DND-41 (cell line): ENCODE measurements around the gene ZNF697.

ENCODE experiments used
- ATAC-seq: fragments of 200-7000 bp; cut with Tn5 transposase; 3 replicates; pipeline ENCODE4 v1.9.1; 2021; ENCODE audit warnings: low read depth; ENCODE audit not compliant: insufficient read depth
- DNase-seq: peaks from one replicate; pipeline ENCODE4 v3.0.0-alpha.2; 2020
- H2AFZ ChIP-seq: 2 replicates; pipeline ENCODE4 v1.6.0; 2012; ENCODE audit warnings: low read depth, low read length
- H3K27ac ChIP-seq: 2 replicates; pipeline ENCODE4 v1.5.1; 2012; ENCODE audit warnings: low read length, inconsistent platforms
- H3K27me3 ChIP-seq: fragments of 200-600 bp; sonication (generic); 2 replicates; pipeline ENCODE4 v1.6.0; 2012; ENCODE audit warnings: low read length, mild to moderate bottlenecking, inconsistent platforms; ENCODE audit not compliant: insufficient read depth, poor library complexity
- H3K36me3 ChIP-seq: 2 replicates; pipeline ENCODE4 v1.5.1; 2012; ENCODE audit warnings: low read length, inconsistent platforms; ENCODE audit not compliant: insufficient read depth
- H3K4me1 ChIP-seq: 2 replicates; pipeline ENCODE4 v1.5.1; 2012; ENCODE audit warnings: mild to moderate bottlenecking, low read length; ENCODE audit not compliant: insufficient read depth
- H3K4me2 ChIP-seq: 2 replicates; pipeline ENCODE4 v1.6.0; 2012; ENCODE audit warnings: mild to moderate bottlenecking, moderate library complexity, low read length, inconsistent platforms; ENCODE audit not compliant: insufficient read depth
- H3K4me3 ChIP-seq, 2 experiments: fragments of 200-600 bp in 1 of 2; shearing (Covaris generic) in 1 of 2; 2 replicates each; pipeline ENCODE4 v1.5.1; 2012 to 2016; ENCODE audit warnings: inconsistent platforms in 2 of 2, low read length in 2 of 2, mild to moderate bottlenecking in 2 of 2, low read depth in 1 of 2, moderate library complexity in 1 of 2
- H3K79me2 ChIP-seq: 2 replicates; pipeline ENCODE4 v1.6.0; 2012; ENCODE audit warnings: low read length, inconsistent platforms; ENCODE audit not compliant: insufficient read depth
- H3K9ac ChIP-seq: 2 replicates; pipeline ENCODE4 v1.6.0; 2012; ENCODE audit warnings: low read depth, mild to moderate bottlenecking, inconsistent platforms, low read length, moderate library complexity
- H3K9me3 ChIP-seq: 2 replicates; pipeline ENCODE4 v1.5.1; 2012; ENCODE audit warnings: low read length, moderate library complexity, mild to moderate bottlenecking, inconsistent platforms; ENCODE audit not compliant: insufficient read depth, severe bottlenecking
- H4K20me1 ChIP-seq: 2 replicates; pipeline ENCODE4 v1.6.0; 2012; ENCODE audit warnings: low read length; ENCODE audit not compliant: insufficient read depth
- EZH2 ChIP-seq: IDR thresholded peaks from 3 replicates; pipeline ENCODE4 v1.6.1; 2012; ENCODE audit warnings: borderline replicate concordance, low read depth, mild to moderate bottlenecking, moderate library complexity, low read length, inconsistent platforms; ENCODE audit not compliant: severe bottlenecking
- TF ChIP-seq, protein P1 (sequence below): IDR thresholded peaks from 2 replicates; pipeline ENCODE4 v1.5.1; 2012; ENCODE audit warnings: borderline replicate concordance, low read length, moderate library complexity, mild to moderate bottlenecking; ENCODE audit not compliant: poor library complexity, severe bottlenecking; ENCODE audit errors: extremely low read depth

Gene ZNF697

DNA sequence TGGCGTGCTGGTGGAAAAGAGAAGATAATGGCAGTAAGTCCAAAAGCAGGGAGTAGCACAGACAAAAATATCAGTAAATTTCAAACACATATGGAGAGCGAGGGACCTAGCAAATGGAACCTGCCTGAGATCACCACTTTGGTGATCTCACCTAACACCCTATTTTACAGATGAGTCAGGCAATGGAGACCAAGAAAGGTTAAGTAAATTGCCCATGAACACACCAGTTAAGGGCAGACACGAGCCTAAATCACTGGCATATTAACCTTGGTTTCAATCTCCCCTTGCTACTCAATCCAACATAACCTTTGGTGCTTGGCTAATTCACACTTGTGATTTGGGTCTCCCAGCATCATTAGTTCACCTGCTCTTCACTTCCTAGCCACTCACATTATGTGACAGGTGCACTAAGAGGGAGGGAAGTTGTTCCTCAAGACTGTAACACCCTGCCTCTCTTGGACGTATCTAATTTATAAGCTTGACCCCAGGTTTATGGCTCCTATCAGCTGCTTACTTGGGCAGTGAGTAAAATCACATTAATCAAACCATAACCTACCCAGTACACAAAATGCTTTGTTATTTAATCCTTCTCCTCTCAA, 11.5 kb downstream of the ZNF697 start:
- Histone ChIP-seq H2AFZ (no peak overlapping the region), H4K20me1 (no peaks in the 10 kb centered on the region), H3K4me1 (no peaks in the 10 kb centered on the region), H3K4me3 (no peak overlapping the region), H3K79me2 (no peaks in the 10 kb centered on the region), H3K9me3 (no peaks in the 10 kb centered on the region), H3K4me2 (no peak overlapping the region), H3K27ac (no peak overlapping the region), H3K36me3 (no peaks in the 10 kb centered on the region), H3K27me3 (peaks cover 14% of the 10 kb centered on the region), H3K9ac (no peak overlapping the region)
- DNase-seq, result no peak
- no peak for ATAC-seq
- no peak for TF ChIP-seq EZH2
- TF ChIP-seq, protein P1, sequence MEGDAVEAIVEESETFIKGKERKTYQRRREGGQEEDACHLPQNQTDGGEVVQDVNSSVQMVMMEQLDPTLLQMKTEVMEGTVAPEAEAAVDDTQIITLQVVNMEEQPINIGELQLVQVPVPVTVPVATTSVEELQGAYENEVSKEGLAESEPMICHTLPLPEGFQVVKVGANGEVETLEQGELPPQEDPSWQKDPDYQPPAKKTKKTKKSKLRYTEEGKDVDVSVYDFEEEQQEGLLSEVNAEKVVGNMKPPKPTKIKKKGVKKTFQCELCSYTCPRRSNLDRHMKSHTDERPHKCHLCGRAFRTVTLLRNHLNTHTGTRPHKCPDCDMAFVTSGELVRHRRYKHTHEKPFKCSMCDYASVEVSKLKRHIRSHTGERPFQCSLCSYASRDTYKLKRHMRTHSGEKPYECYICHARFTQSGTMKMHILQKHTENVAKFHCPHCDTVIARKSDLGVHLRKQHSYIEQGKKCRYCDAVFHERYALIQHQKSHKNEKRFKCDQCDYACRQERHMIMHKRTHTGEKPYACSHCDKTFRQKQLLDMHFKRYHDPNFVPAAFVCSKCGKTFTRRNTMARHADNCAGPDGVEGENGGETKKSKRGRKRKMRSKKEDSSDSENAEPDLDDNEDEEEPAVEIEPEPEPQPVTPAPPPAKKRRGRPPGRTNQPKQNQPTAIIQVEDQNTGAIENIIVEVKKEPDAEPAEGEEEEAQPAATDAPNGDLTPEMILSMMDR, result no peak

DNA sequence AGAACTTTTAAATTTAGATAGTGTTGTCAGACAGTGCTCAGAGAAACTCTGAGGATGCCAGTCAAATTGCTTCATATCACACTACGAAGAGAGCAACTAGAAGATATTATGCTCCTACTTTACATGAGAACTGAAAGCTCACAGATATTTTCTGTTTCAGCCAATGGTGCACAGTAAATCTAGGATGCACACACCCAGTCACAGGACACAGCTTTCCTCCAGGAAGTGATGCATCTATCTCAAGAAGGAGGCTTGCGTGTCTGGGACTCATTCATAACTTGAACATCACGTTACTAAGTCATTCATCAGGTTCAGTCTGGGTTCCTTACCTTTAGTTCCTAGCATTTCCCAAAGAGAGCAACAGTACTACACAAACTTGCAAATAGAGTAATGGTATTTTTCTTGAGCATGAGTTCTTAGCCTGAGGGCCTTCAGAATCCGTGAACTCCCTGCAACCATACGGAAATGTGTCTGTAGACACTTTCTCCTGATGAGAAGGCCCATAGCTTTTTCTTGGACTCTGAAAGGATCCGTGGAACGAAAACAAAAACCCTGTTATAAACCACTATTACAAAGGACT, 12.2 kb downstream of the ZNF697 start:
- Histone ChIP-seq H3K79me2 (no peaks in the 10 kb centered on the region), H3K9me3 (no peaks in the 10 kb centered on the region), H3K4me2 (no peak overlapping the region), H3K4me1 (no peaks in the 10 kb centered on the region), H3K36me3 (no peaks in the 10 kb centered on the region), H3K9ac (no peak overlapping the region), H3K27ac (no peak overlapping the region), H2AFZ (no peak overlapping the region), H3K4me3 (no peak overlapping the region), H4K20me1 (no peaks in the 10 kb centered on the region), H3K27me3 (peaks cover 14% of the 10 kb centered on the region)
- ATAC-seq, result no peak
- TF ChIP-seq EZH2, result no peak
- TF ChIP-seq, protein P1, result no peak
- DNase-seq, result no peak

DNA sequence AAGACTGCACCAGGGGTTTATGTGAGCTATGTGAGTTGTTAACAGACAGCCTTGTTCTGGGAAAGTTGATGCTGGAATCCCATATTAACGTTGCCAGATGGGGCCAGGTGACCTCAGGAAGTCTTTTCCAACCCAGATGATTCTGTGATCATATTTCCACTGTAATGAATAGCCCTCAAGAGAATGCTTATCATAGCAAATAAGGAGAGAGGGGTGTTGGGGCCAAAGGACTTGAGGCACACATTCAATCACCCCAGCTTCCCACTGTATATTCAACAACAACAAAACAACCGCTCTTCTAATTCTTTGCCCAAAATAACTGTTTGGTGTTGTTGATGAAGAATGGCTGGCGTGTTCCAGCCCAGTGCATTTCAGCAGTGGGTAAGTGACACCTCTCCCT, 14.1 kb downstream of the ZNF697 start:
- Histone ChIP-seq H3K27me3 (peaks cover 9% of the 10 kb centered on the region), H3K9ac (no peak overlapping the region), H3K36me3 (no peaks in the 10 kb centered on the region), H4K20me1 (no peaks in the 10 kb centered on the region), H3K4me3 (no peak overlapping the region), H3K4me2 (no peak overlapping the region), H2AFZ (no peak overlapping the region), H3K9me3 (no peaks in the 10 kb centered on the region), H3K27ac (no peak overlapping the region), H3K79me2 (no peaks in the 10 kb centered on the region), H3K4me1 (no peaks in the 10 kb centered on the region)
- DNase-seq, result no peak
- no peak for ATAC-seq
- TF ChIP-seq EZH2, result no peak
- TF ChIP-seq, protein P1, result no peak

DNA sequence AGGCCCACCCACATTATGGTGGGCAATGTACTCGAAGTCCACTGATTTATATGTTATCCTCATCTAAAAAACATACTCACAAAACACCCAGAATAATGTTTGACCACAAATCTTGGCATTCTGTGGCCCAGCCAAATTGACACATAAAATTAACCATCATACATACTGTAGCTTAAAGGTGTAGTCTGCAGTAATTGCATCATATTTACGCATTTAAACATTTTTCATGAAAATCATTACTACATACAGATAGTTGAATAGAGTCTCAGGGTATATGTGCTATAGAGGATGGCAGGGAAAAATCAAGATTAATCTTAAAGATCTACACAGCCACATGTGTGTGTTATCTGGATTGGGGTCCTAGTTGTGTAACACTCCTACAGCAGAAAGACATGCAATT, 14.5 kb downstream of the ZNF697 start:
- Histone ChIP-seq H3K36me3 (no peaks in the 10 kb centered on the region), H3K4me2 (no peak overlapping the region), H3K27me3 (peaks cover 8% of the 10 kb centered on the region), H3K79me2 (no peaks in the 10 kb centered on the region), H3K9ac (no peak overlapping the region), H3K4me3 (no peak overlapping the region), H3K27ac (no peak overlapping the region), H4K20me1 (no peaks in the 10 kb centered on the region), H3K4me1 (no peaks in the 10 kb centered on the region), H2AFZ (no peak overlapping the region), H3K9me3 (no peaks in the 10 kb centered on the region)
- TF ChIP-seq EZH2, result no peak
- TF ChIP-seq, protein P1, result no peak
- DNase-seq (no peak), ATAC-seq (no peak)
